Stomach (tissue), 4 donors: ENCODE results near the gene MYL9.

Experiments
- EP300 ChIP-seq: sonication (generic); formaldehyde crosslinking; IDR thresholded peaks from one replicate; pipeline ENCODE4 v1.6.1; 2017; ENCODE audit warnings: antibody characterized with exemption
- POLR2A ChIP-seq, 4 donors: fragments of 450-650 bp; IDR thresholded peaks; one replicate each; pipeline ENCODE4 v1.6.1; 2016; ENCODE audit warnings: antibody characterized with exemption in 4 of 4, control low read depth in 2 of 4, mild to moderate bottlenecking in 1 of 4, moderate library complexity in 1 of 4
- POLR2AphosphoS5 ChIP-seq, 3 donors: sonication (generic); formaldehyde crosslinking; IDR thresholded peaks; one replicate each; pipeline ENCODE4 v1.6.1; 2016; ENCODE audit warnings: antibody characterized with exemption in 3 of 3
- TF ChIP-seq, protein P1 (sequence below), 7 experiments: fragments of 450-650 bp in 4 of 7; fragments of 200-600 bp in 3 of 7; sonication (generic) in 3 of 7; IDR thresholded peaks; one replicate each; pipeline ENCODE4 v1.5.1; 2016 to 2019; ENCODE audit warnings: antibody characterized with exemption in 7 of 7, control low read depth in 2 of 7, mild to moderate bottlenecking in 1 of 7

- TF ChIP-seq, protein P1, sequence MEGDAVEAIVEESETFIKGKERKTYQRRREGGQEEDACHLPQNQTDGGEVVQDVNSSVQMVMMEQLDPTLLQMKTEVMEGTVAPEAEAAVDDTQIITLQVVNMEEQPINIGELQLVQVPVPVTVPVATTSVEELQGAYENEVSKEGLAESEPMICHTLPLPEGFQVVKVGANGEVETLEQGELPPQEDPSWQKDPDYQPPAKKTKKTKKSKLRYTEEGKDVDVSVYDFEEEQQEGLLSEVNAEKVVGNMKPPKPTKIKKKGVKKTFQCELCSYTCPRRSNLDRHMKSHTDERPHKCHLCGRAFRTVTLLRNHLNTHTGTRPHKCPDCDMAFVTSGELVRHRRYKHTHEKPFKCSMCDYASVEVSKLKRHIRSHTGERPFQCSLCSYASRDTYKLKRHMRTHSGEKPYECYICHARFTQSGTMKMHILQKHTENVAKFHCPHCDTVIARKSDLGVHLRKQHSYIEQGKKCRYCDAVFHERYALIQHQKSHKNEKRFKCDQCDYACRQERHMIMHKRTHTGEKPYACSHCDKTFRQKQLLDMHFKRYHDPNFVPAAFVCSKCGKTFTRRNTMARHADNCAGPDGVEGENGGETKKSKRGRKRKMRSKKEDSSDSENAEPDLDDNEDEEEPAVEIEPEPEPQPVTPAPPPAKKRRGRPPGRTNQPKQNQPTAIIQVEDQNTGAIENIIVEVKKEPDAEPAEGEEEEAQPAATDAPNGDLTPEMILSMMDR (IDR thresholded peaks at IDR 0.05), result no peak
- TF ChIP-seq POLR2A (IDR thresholded peaks at IDR 0.05), result no peak
- TF ChIP-seq POLR2AphosphoS5 (IDR thresholded peaks at IDR 0.05), result no peak
- TF ChIP-seq EP300, result no peak
Measured at GRCh38 chr20:36585410-36586125, 44.2 kb downstream of the MYL9 start.
